Neural cell (in vitro differentiated cells): ENCODE data around the gene ELOA. TPM values are rescaled to one million over a fixed set of nuclear protein-coding genes. Genes with fewer than 3 reads are reported as not detected.
A peak's percentile ranks its signal among the peaks of the same experiment; 100 is the strongest.

Experiments
- H2AFZ ChIP-seq: fragments of 200-600, 300-800 bp; sonication (generic), shearing (Covaris generic); 2 replicates; pipeline ENCODE4 v1.6.0; 2014; ENCODE audit warnings: low read depth, mild to moderate bottlenecking, antibody characterized with exemption, low read length, moderate library complexity
- H3F3A ChIP-seq: fragments of 200-600 bp; shearing (Covaris generic); 2 replicates; pipeline ENCODE4 v1.6.1; 2016; ENCODE audit warnings: mild to moderate bottlenecking, moderate library complexity, mixed read lengths, antibody characterized with exemption, low read length; ENCODE audit not compliant: insufficient read depth, poor library complexity, severe bottlenecking
- H3K27ac ChIP-seq: fragments of 200-600, 300-800 bp; sonication (generic), shearing (Covaris generic); 2 replicates; pipeline ENCODE4 v1.5.1; 2014; ENCODE audit warnings: mild to moderate bottlenecking, low read length, moderate library complexity
- H3K27me3 ChIP-seq: fragments of 300-800, 200-600 bp; sonication (generic), shearing (Covaris generic); 2 replicates; pipeline ENCODE4 v1.6.0; 2014; ENCODE audit warnings: mild to moderate bottlenecking, low read depth, low read length, moderate library complexity; ENCODE audit not compliant: insufficient read depth
- H3K36me3 ChIP-seq: fragments of 300-800, 200-600 bp; sonication (generic), shearing (Covaris generic); 2 replicates; pipeline ENCODE4 v1.5.1; 2014; ENCODE audit warnings: mild to moderate bottlenecking, antibody characterized with exemption, low read length, moderate library complexity; ENCODE audit not compliant: insufficient read depth
- H3K4me2 ChIP-seq: fragments of 300-800, 200-600 bp; sonication (generic), shearing (Covaris generic); 2 replicates; pipeline ENCODE4 v1.6.0; 2014; ENCODE audit warnings: mild to moderate bottlenecking, low read length
- H3K4me3 ChIP-seq: fragments of 300-800, 200-600 bp; sonication (generic), shearing (Covaris generic); 2 replicates; pipeline ENCODE4 v1.5.1; 2014; ENCODE audit warnings: mild to moderate bottlenecking, low read length, moderate library complexity
- H3K79me2 ChIP-seq: fragments of 200-600 bp; shearing (Covaris generic); replicated peaks from 2 replicates; pipeline ENCODE4 v1.6.0; 2014; ENCODE audit warnings: mild to moderate bottlenecking, low read length, moderate library complexity; ENCODE audit not compliant: insufficient read depth
- H3K9ac ChIP-seq: fragments of 300-800, 200-600 bp; sonication (generic), shearing (Covaris generic); 2 replicates; pipeline ENCODE4 v1.6.1; 2016; ENCODE audit warnings: mild to moderate bottlenecking, low read length, mixed read lengths
- H3K9me2 ChIP-seq: fragments of 200-600 bp; shearing (Covaris generic); 2 replicates; pipeline ENCODE4 v1.6.1; 2016; ENCODE audit warnings: mild to moderate bottlenecking, low read length, mixed read lengths; ENCODE audit not compliant: insufficient read depth
- H3K9me3 ChIP-seq: fragments of 200-600, 300-800 bp; sonication (generic), shearing (Covaris generic); 2 replicates; pipeline ENCODE4 v1.6.1; 2016; ENCODE audit warnings: mild to moderate bottlenecking, mixed run types, low read length, moderate library complexity, mixed read lengths
- H4K20me1 ChIP-seq: fragments of 200-600 bp; shearing (Covaris generic); 2 replicates; pipeline ENCODE4 v1.6.1; 2016; ENCODE audit warnings: mild to moderate bottlenecking, mixed run types; ENCODE audit not compliant: insufficient read depth
- EP300 ChIP-seq: fragments of 450-650 bp; conservative IDR thresholded peaks from 2 replicates; pipeline ENCODE4 v1.6.1; 2014; ENCODE audit warnings: antibody characterized with exemption, mild to moderate bottlenecking, moderate library complexity; ENCODE audit not compliant: poor library complexity, severe bottlenecking
- EZH2 ChIP-seq: fragments of 200-600, 300-800 bp; shearing (Covaris generic), sonication (generic); IDR thresholded peaks from 2 replicates; pipeline ENCODE4 v1.6.1; 2014; ENCODE audit warnings: antibody characterized with exemption, low read length, borderline replicate concordance, mild to moderate bottlenecking; ENCODE audit not compliant: insufficient read depth, poor library complexity, severe bottlenecking
- MXI1 ChIP-seq: fragments of 450-650 bp; conservative IDR thresholded peaks from 2 replicates; pipeline ENCODE4 v1.6.1; 2014; ENCODE audit warnings: antibody characterized with exemption, mild to moderate bottlenecking; ENCODE audit not compliant: poor library complexity, severe bottlenecking
- POLR2AphosphoS5 ChIP-seq: IDR thresholded peaks from 2 replicates; pipeline ENCODE4 v1.6.1; 2012
- RAD21 ChIP-seq: fragments of 450-650 bp; conservative IDR thresholded peaks from 2 replicates; pipeline ENCODE4 v1.6.1; 2014; ENCODE audit warnings: antibody characterized with exemption, mild to moderate bottlenecking, moderate library complexity
- REST ChIP-seq: IDR thresholded peaks from 2 replicates; pipeline ENCODE4 v1.6.1; 2012; ENCODE audit warnings: borderline replicate concordance
- SMC3 ChIP-seq: fragments of 450-650 bp; conservative IDR thresholded peaks from 2 replicates; pipeline ENCODE4 v1.6.1; 2014; ENCODE audit warnings: antibody characterized with exemption, mild to moderate bottlenecking, moderate library complexity; ENCODE audit not compliant: poor library complexity
- TAF1 ChIP-seq: IDR thresholded peaks from 2 replicates; pipeline ENCODE4 v1.6.1; 2012; ENCODE audit warnings: low read depth
- polyA plus RNA-seq: library from polyadenylated mRNA; depleted of rRNA; stranded (reverse); fragments of >200 nt; gene quantifications from 2 replicates; pipeline ENCODE4 v1.2.3, GENCODE V29; 2014
- TF ChIP-seq, protein P1 (sequence below): fragments of 450-650 bp; IDR thresholded peaks from 2 replicates; pipeline ENCODE4 v1.5.1; 2014; ENCODE audit warnings: antibody characterized with exemption, mild to moderate bottlenecking, moderate library complexity; ENCODE audit not compliant: poor library complexity, severe bottlenecking

Gene ELOA
- polyA plus RNA-seq, 1 donor from 2014 or later: 20.0 TPM

GRCh38 chr1:23799570-23800399 lies 56.5 kb downstream of the ELOA start:
- Histone ChIP-seq H3K4me3 (peak overlapping the region; percentile 94), H4K20me1 (no peaks in the 10 kb centered on the region), H3K79me2 (no peaks in the 10 kb centered on the region), H3K9me3 (no peaks in the 10 kb centered on the region), H3K36me3 (peaks cover 4% of the 10 kb centered on the region), H3K27ac (peak overlapping the region; percentile 68), H3K9me2 (no peaks in the 10 kb centered on the region), H3K9ac (peak overlapping the region; percentile 86), H3K27me3 (no peaks in the 10 kb centered on the region), H2AFZ (peak overlapping the region; percentile 80), H3F3A (no peaks in the 10 kb centered on the region), H3K4me2 (peak overlapping the region; percentile 93)
- no peak for TF ChIP-seq EZH2
- TF ChIP-seq SMC3: no peak
- TF ChIP-seq TAF1: no peak
- no peak for TF ChIP-seq POLR2AphosphoS5
- no peak for TF ChIP-seq RAD21
- no peak for TF ChIP-seq MXI1
- TF ChIP-seq REST: no peak
- TF ChIP-seq, protein P1, sequence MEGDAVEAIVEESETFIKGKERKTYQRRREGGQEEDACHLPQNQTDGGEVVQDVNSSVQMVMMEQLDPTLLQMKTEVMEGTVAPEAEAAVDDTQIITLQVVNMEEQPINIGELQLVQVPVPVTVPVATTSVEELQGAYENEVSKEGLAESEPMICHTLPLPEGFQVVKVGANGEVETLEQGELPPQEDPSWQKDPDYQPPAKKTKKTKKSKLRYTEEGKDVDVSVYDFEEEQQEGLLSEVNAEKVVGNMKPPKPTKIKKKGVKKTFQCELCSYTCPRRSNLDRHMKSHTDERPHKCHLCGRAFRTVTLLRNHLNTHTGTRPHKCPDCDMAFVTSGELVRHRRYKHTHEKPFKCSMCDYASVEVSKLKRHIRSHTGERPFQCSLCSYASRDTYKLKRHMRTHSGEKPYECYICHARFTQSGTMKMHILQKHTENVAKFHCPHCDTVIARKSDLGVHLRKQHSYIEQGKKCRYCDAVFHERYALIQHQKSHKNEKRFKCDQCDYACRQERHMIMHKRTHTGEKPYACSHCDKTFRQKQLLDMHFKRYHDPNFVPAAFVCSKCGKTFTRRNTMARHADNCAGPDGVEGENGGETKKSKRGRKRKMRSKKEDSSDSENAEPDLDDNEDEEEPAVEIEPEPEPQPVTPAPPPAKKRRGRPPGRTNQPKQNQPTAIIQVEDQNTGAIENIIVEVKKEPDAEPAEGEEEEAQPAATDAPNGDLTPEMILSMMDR: no peak
- no peak for TF ChIP-seq EP300

DNA sequence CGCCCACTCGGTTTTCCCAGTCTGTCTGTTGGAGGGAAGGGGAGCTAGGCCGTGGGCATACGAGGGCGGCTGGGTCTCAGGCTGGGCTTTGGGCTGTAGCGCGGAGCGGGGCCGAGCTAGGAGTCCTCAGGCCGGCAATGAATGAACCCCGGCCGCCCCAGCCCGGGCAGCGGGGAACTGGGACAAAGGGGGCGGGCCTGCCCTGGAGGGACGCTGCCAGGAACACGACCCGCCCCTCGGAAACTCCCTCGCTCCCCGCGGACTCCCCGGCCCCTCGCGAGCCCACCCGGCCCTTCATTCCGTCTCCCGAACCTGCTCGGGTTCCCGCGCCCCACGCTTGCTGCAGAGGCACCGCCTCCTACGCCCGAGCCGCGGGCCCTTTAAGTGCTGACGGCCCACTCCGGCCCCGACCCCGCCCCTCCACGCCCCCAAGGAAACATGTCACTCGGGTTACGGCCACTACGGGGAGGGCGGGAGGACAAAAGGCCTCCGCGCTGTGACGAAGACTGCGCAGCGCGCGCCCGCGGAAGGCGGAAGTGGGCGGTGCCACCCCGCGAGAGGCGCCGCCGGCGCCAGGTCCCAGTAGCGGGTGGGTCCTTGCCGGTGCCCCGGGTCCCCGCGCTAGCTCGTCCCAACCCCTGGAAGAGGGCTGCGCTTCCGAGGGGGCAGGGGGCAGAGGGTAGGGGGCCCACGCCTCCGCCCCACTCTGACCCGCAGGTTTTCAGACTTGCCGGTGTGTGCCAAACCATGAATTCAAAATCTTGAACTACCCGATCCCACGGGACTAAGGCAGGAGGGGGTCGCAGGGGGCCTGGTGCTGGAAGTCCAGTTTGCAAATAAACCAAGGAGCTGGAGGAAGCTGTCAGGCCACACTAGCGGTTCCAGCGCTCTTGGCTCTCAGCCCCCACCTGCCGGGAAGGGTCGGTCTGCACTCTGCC lies 57.4 kb downstream of the ELOA start, which contains the start of gene GALE:
Gene GALE, minus strand, starts transcription at position 355 of the 938 bp plus-strand sequence. CDS start 1,747 bp downstream, outside the sequence.
- no peaks in the 10 kb centered on the region for H3K79me2 ChIP-seq
- no peaks in the 10 kb centered on the region for H3K9me2 ChIP-seq
- H3K4me2 ChIP-seq: peak within 1 kb of the TSS; percentile 93
- peak within 1 kb of the TSS; percentile 80 for H2AFZ ChIP-seq
- no peaks in the 10 kb centered on the region for H3F3A ChIP-seq
- H3K9ac ChIP-seq: peak within 1 kb of the TSS; percentile 86
- no peaks in the 10 kb centered on the region for H3K9me3 ChIP-seq
- no peaks in the 10 kb centered on the region for H3K27me3 ChIP-seq
- H4K20me1 ChIP-seq: no peaks in the 10 kb centered on the region
- peak within 1 kb of the TSS; percentile 68 for H3K27ac ChIP-seq
- peaks cover 4% of the 10 kb centered on the region for H3K36me3 ChIP-seq
- peak within 1 kb of the TSS; percentile 94 for H3K4me3 ChIP-seq
- TF ChIP-seq REST: peak; percentile 29
- TF ChIP-seq TAF1: peak; percentile 64
- TF ChIP-seq SMC3: no peak
- peak; percentile 73 for TF ChIP-seq POLR2AphosphoS5
- TF ChIP-seq RAD21: no peak
- TF ChIP-seq, protein P1: no peak
- TF ChIP-seq EZH2: no peak
- TF ChIP-seq EP300: peak; percentile 56
- TF ChIP-seq MXI1: peak; percentile 75
